Endothelial cell of umbilical vein (primary cell): Measurements from ENCODE around the gene PURB. TPM values are rescaled to one million over a fixed set of nuclear protein-coding genes. Genes with fewer than 3 reads are reported as not detected.
"Not testable (repeated sequence)": the region's sequence is repeated elsewhere in the genome, so short reads cannot be mapped to it uniquely, and the experiment has no call there.

ENCODE experiments used
- BruUV-seq: library from RNA; stranded (reverse); fragments of 400-500 nt; replicated peaks from 2 replicates; lab custom pipeline; 2021; lab: Mats Ljungman, UMichigan
- CTCF ChIA-PET: fragments of 300-600, 350-600 bp; sonication (Branson Sonifier 250); formaldehyde crosslinking; loops from one replicate; lab custom pipeline; 2021; ENCODE audit warnings: antibody characterized with exemption, inconsistent platforms; lab: Charles Lee
- POLR2A ChIA-PET: fragments of 300-600, 350-600 bp; sonication (Branson Sonifier 250); formaldehyde crosslinking; loops from one replicate; lab custom pipeline; 2021; ENCODE audit warnings: antibody characterized with exemption, inconsistent platforms; lab: Charles Lee
- DNase-seq: peaks from one replicate; pipeline ENCODE4 v3.0.0-alpha.2; 2011; ENCODE audit warnings: low read depth, low spot score
- FAIRE-seq: peaks from 2 replicates; lab custom pipeline; 2011; peaks lifted over from hg19 to GRCh38; lab: Jason Lieb, UNC
- H2AFZ ChIP-seq: 2 replicates; pipeline ENCODE4 v1.6.0; 2012; ENCODE audit warnings: low read depth, low read length, control low read depth, inconsistent platforms
- H3K27ac ChIP-seq: 2 replicates; pipeline ENCODE4 v1.5.1; 2011; ENCODE audit warnings: low read depth, mild to moderate bottlenecking, control low read depth, low read length, moderate library complexity; ENCODE audit not compliant: insufficient read depth
- H3K27me3 ChIP-seq, 2 experiments: 2 replicates each; pipeline versions ENCODE4 v1.6.0 to v1.6.1; 2011; ENCODE audit warnings: low read length in 2 of 2, mixed read lengths in 1 of 2; ENCODE audit not compliant: control insufficient read depth in 2 of 2, insufficient read depth in 2 of 2
- H3K36me3 ChIP-seq, 2 experiments: 2 replicates in 1 of 2; 3 replicates in 1 of 2; pipeline ENCODE4 v1.5.1; 2011; ENCODE audit warnings: low read length in 2 of 2, mild to moderate bottlenecking in 1 of 2, moderate library complexity in 1 of 2; ENCODE audit not compliant: control insufficient read depth in 2 of 2, insufficient read depth in 2 of 2; ENCODE audit errors: extremely low read depth in 1 of 2
- H3K4me1 ChIP-seq: 3 replicates; pipeline ENCODE4 v1.5.1; 2011; ENCODE audit warnings: mild to moderate bottlenecking, low read length; ENCODE audit not compliant: control insufficient read depth, insufficient read depth; ENCODE audit errors: extremely low read depth
- H3K4me2 ChIP-seq: 2 replicates; pipeline ENCODE4 v1.6.1; 2011; ENCODE audit warnings: low read length, control low read depth, mixed read lengths; ENCODE audit not compliant: insufficient read depth
- H3K4me3 ChIP-seq, 3 experiments: fragments of 200-600 bp in 1 of 3; sonication (generic), shearing (Covaris generic) in 1 of 3; replicated peaks in 1 of 3; 2 replicates each; pipeline ENCODE4 v1.5.1; 2011 to 2016; ENCODE audit warnings: control low read depth in 3 of 3, low read length in 3 of 3, mild to moderate bottlenecking in 2 of 3, inconsistent platforms in 1 of 3, low read depth in 1 of 3, moderate library complexity in 1 of 3; ENCODE audit not compliant: insufficient read depth in 1 of 3
- H3K79me2 ChIP-seq: 2 replicates; pipeline ENCODE4 v1.6.0; 2012; ENCODE audit warnings: low read length, inconsistent platforms; ENCODE audit not compliant: control insufficient read depth, insufficient read depth
- H3K9ac ChIP-seq: replicated peaks from 2 replicates; pipeline ENCODE3; 2011; ENCODE audit warnings: low read length, control low read depth; ENCODE audit not compliant: insufficient read depth; ENCODE audit errors: extremely low read depth
- H3K9me1 ChIP-seq: replicated peaks from 3 replicates; pipeline ENCODE4 v1.6.0; 2011; ENCODE audit warnings: mild to moderate bottlenecking, low read length; ENCODE audit not compliant: control insufficient read depth, insufficient read depth; ENCODE audit errors: extremely low read depth
- H3K9me3 ChIP-seq: replicated peaks from 2 replicates; pipeline ENCODE4 v1.5.1; 2012; ENCODE audit warnings: low read length, inconsistent platforms; ENCODE audit not compliant: control insufficient read depth, insufficient read depth
- H4K20me1 ChIP-seq: replicated peaks from 2 replicates; pipeline ENCODE3; 2011; ENCODE audit warnings: mild to moderate bottlenecking, low read length; ENCODE audit not compliant: control insufficient read depth, insufficient read depth; ENCODE audit errors: extremely low read depth
- CTCF ChIP-seq, 2 donors: IDR thresholded peaks; 1 replicate in 1 of 2; 2 replicates in 1 of 2; pipeline ENCODE4 v1.5.1; 2011; ENCODE audit warnings: low read length in 2 of 2, mild to moderate bottlenecking in 2 of 2, moderate library complexity in 2 of 2, control low read depth in 1 of 2, inconsistent platforms in 1 of 2, low read depth in 1 of 2; ENCODE audit not compliant: insufficient read depth in 1 of 2; ENCODE audit errors: extremely low read depth in 1 of 2
- EZH2 ChIP-seq: IDR thresholded peaks from 2 replicates; pipeline ENCODE4 v1.6.1; 2012; ENCODE audit warnings: borderline replicate concordance, low read depth, mild to moderate bottlenecking, moderate library complexity, low read length, inconsistent platforms; ENCODE audit not compliant: severe bottlenecking
- FOS ChIP-seq: IDR thresholded peaks from 2 replicates; pipeline ENCODE4 v1.6.1; 2011; ENCODE audit warnings: mild to moderate bottlenecking, low read length, moderate library complexity, borderline replicate concordance; ENCODE audit not compliant: insufficient read depth
- GATA2 ChIP-seq: IDR thresholded peaks from 2 replicates; pipeline ENCODE4 v1.7.0; 2011; ENCODE audit warnings: low read depth, mild to moderate bottlenecking, moderate library complexity, mixed read lengths, low read length; ENCODE audit not compliant: insufficient read length, insufficient read depth
- JUN ChIP-seq: IDR thresholded peaks from 2 replicates; pipeline ENCODE4 v1.6.1; 2011; ENCODE audit warnings: borderline replicate concordance, low read depth; ENCODE audit not compliant: insufficient read length, insufficient read depth
- MAX ChIP-seq: IDR thresholded peaks from 2 replicates; pipeline ENCODE4 v1.6.1; 2011; ENCODE audit not compliant: insufficient read depth, insufficient read length
- MYC ChIP-seq: IDR thresholded peaks from one replicate; pipeline ENCODE4 v1.6.1; 2011; ENCODE audit warnings: mild to moderate bottlenecking, low read depth, low read length
- POLR2A ChIP-seq: IDR thresholded peaks from 2 replicates; pipeline ENCODE4 v1.6.1; 2012; ENCODE audit warnings: low read depth, mild to moderate bottlenecking, control low read depth, low read length
- POLR2AphosphoS5 ChIP-seq: IDR thresholded peaks from 2 replicates; pipeline ENCODE4 v1.6.1; 2012; ENCODE audit warnings: low read depth, mild to moderate bottlenecking, control low read depth, low read length, moderate library complexity; ENCODE audit not compliant: insufficient read depth
- dilution Hi-C: fragments of 300-500 bp; cut with MboI; formaldehyde crosslinking; loops from one replicate; pipeline ENCODE4 v1.15.0; 2019; ENCODE audit warnings: low sequenced_read_pairs; ENCODE audit not compliant: extremely low pct_ligation_motif_present
- intact Hi-C: fragments of 100-400 bp; cut with micrococcal nuclease; formaldehyde crosslinking; loops from one replicate; pipeline ENCODE4 v1.10.0; 2022
- polyA plus RNA-seq, 4 experiments: library from polyadenylated mRNA; depleted of rRNA in 3 of 4; stranded (reverse) in 3 of 4; unstranded in 1 of 4; fragments of >200 nt; gene quantifications; 2 replicates each; pipeline versions ENCODE4 v1.2.1 to v1.2.3, GENCODE V29; 2011 to 2012; ENCODE audit warnings: missing spikeins in 1 of 4
- total RNA-seq: library from RNA; stranded (reverse); gene quantifications from 2 replicates; pipeline ENCODE4 v1.2.3, GENCODE V29; 2021

The PURB gene
- total and polyA plus RNA-seq, 2 donors (not counting 3 experiments of a cell fraction or from before 2014, with no cell fraction given), result 2.7 to 25.5 TPM

GRCh38 chr7:44846816-44847508 is 38.4 kb downstream of the PURB start:
- H3K4me2 ChIP-seq, result peak overlapping the region; percentile 83
- peaks cover 17% of the 10 kb centered on the region for H3K4me1 ChIP-seq
- H3K36me3 ChIP-seq, result no peaks in the 10 kb centered on the region
- TSS peak; percentile 44 for BruUV-seq
- H3K9me1 ChIP-seq, result no peaks in the 10 kb centered on the region
- no peak for TF ChIP-seq MYC
- TF ChIP-seq GATA2, result no peak
- no peak for TF ChIP-seq JUN
- TF ChIP-seq CTCF (IDR thresholded peaks at IDR 0.05; ENCODE audit: extremely low read depth in 1 of 2, insufficient read depth in 1 of 2, low read depth in 1 of 2, low read length in 2 of 2), result no peak
- TF ChIP-seq FOS, result no peak
- no peak for TF ChIP-seq MAX
- TF ChIP-seq EZH2, result no peak
- TF ChIP-seq POLR2A, result no peak
- no peak for TF ChIP-seq POLR2AphosphoS5
- H3K4me3 ChIP-seq, result peak overlapping the region; percentile 38 to 97 (median 65)
- dilution Hi-C loops (no loop called here), intact Hi-C loops (loop anchor here (1.0 to 5.0 kb wide), 3 partner anchors 100 to 265 kb away; partner anchors contain the start of genes OGDH, TBRG4 and ZMIZ2)
- POLR2A ChIA-PET, result interaction anchor here (0.7 to 1.9 kb wide), 5 partner anchors 42 to 265 kb away, joined by 3 to 10 read pairs (median 5); partner anchors contain the start of genes OGDH and TMED4
- H3K27me3 ChIP-seq, result no peaks in the 10 kb centered on the region
- H3K79me2 ChIP-seq, result peaks cover 52% of the 10 kb centered on the region
- no peak overlapping the region for H2AFZ ChIP-seq
- H3K27ac ChIP-seq, result peak overlapping the region; percentile 51
- peak; percentile 42 for DNase-seq
- no peak for FAIRE-seq
- CTCF ChIA-PET, result interaction anchor here (0.6 to 3.6 kb wide), 28 partner anchors 10 to 378 kb away, joined by 3 to 22 read pairs (median 5); partner anchors contain the start of genes OGDH, PPIA and TMED4
- H4K20me1 ChIP-seq, result peaks cover 3% of the 10 kb centered on the region
- peak overlapping the region; percentile 67 for H3K9ac ChIP-seq
- no peaks in the 10 kb centered on the region for H3K9me3 ChIP-seq

GRCh38 chr7:44846390-44846789 is 38.9 kb downstream of the PURB start:
- H3K36me3 ChIP-seq, H3K9me1 ChIP-seq, DNase-seq, dilution Hi-C loops, H3K27me3 ChIP-seq, H3K9me3 ChIP-seq, H3K27ac ChIP-seq, H4K20me1 ChIP-seq, BruUV-seq, H2AFZ ChIP-seq, FAIRE-seq: not testable (repeated sequence)
- ChIA-PET CTCF (interaction anchor here (1.3 to 3.6 kb wide), 8 partner anchors 20 to 264 kb away, joined by 3 to 22 read pairs (median 10); partner anchors contain the start of genes PPIA and TMED4), POLR2A (interaction anchor here (0.7 to 1.7 kb wide), 2 partner anchors 41 to 264 kb away, joined by 5 to 6 read pairs; partner anchors contain the start of gene TMED4)
- Histone ChIP-seq H3K4me3 (peak overlapping the region; percentile 38 to 97 (median 65)), H3K79me2 (peaks cover 57% of the 10 kb centered on the region), H3K4me2 (peak overlapping the region; percentile 83), H3K9ac (peak overlapping the region; percentile 67), H3K4me1 (peaks cover 17% of the 10 kb centered on the region)
- intact Hi-C loops, result loop anchor here (5.0 kb wide), 2 partner anchors 99 to 266 kb away; partner anchors contain the start of genes TBRG4 and ZMIZ2
